ENCODE results near the gene INPP5E.

The INPP5E gene

DNA sequence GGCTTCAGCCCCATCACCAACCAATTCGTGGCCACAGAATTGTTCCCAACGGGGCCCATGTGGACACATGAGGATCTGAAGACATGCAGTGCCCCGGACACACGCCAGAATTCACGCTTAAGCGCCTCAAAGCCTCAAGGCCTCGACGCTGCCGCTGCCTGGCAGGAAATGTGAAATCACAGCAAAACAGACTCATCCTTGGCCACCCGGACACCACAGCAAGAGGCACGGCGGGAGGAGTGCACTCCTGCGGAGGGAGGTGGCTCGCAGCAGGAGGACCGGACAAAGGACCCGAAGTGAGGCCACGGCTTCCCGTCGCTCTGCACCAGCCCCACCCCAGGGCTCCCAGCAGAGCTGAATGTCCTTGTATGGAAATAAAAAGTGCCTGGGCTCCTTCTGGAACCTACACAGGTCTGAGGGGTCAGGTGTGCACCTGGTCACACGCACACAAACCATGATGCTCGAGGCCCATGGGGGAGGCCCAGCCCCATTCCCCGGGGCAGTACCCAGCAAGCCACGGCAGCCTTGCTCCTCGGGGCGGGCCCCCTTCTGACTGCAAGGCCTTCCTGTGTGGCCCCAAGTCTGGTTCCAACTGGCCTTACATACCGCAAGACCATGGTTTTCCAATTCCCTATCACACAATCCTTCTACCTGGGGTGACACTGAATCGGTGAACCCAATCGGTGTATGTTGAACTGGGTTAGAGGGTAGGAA is 33.2 kb upstream of the INPP5E start:
- no peak for DNase-seq (ENCODE audit: low spot score)

DNA sequence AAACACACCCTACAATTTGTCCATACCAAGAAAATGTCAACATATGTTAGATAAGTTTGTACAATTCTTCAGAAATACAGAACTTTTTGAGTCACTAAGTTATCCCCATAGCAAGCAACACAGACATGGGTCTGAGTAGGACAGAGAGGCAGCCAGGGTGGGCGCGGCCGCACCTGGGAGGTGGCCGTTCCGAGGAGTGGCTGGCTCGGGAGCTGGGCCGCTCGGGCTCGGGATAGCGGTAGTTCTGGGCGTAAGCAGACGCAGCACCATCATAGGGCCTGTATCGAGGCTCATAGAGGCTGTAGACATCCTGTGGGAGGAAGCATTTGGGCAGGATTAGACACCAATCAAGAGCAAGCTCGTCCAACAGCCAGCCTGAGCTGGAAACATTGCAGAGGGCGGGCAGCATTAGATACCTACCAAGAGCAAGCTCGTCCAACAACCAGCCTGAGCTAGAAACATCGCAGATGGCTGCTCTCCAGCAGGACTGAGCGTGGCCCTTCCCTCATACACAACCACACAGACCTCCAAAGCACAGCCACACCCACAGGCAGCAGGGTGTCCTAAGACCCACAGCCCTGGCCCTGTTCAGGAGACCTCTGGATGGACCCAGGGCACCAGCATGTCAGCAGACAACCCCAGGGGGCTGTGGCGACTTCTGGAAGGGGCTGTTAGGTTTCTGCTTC is 32.3 kb upstream of the INPP5E start:
- no peak for DNase-seq (ENCODE audit: low spot score)

GRCh38 chr9:136470792-136471469 is 31.3 kb upstream of the INPP5E start:
- DNase-seq (ENCODE audit: low spot score): no peak

- DNase-seq (ENCODE audit: low spot score): no peak
These were observed 30.7 kb upstream of the INPP5E start for GRCh38 chr9:136470356-136470755.

DNA sequence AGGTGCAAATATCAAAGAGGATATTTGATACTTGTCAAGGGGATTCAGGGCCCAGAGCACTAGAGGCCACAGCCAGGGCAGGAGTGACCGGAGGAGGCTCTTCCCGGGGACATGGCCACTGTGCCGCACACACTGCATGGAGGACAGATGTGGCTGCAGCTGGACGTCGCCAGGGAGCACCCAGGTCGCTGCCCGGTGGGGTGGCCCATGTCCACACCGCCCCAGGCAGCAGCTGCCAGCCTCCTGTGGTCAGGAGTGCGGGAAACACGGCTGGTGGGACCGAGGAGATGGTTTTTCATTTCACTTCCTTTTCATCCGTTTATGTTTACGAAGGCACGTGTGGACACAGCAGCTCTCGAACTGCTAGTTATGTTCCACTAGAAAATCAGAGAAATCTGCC is 28.1 kb upstream of the INPP5E start:
- DNase-seq (ENCODE audit: low spot score): no peak

DNA sequence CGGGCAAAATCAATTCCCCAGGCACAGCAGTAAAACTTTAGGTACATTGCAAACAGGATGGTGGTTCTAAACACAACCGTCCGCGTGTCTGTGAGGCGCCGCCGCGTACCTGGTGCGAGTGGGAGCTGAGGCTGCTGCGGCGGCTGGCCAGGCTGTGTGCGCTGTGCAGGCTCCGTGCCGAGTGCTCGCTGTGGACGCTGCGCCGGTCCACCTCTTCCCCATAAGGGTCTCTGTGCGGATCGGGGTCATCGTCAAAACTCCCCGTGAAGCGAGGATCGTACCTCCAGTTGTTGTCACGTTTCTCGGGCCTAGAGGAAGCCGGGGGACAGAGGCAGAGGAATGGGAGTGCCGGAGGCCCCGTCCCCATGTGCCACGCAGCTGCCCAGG is 26.5 kb upstream of the INPP5E start:
- DNase-seq (ENCODE audit: low spot score): no peak

DNA sequence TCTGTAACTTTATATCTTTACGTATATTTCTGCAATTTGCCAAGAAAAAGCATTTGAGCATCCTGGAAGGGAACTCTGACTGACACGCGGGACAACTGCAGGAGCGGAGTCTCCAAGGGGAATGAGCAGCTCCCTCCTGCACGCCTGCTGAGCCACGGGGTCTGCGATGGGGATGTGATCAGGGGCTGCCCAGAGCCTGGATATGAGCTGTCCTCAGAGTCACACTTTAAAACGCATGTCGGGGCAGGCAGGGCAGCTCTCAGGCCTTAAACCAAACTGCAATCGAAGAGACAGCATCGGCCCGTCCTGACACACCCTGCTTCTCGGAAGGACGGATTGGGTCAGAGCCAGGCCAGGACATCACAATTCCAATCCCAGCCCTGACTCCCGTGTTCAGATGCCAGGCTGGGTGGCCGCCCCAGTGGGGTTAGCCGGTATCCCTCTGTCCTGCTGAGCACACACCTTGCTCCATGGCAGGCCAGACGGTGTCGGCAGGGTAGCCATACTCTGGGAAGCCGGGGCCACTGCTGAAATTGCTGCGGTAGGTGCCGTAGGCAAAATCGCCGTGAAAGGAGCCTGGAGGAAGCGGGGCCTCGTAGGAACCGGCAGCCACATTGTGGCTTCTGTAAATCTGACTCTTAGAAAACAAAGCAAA is 26.0 kb upstream of the INPP5E start:
- no peak for DNase-seq (ENCODE audit: low spot score)

DNA sequence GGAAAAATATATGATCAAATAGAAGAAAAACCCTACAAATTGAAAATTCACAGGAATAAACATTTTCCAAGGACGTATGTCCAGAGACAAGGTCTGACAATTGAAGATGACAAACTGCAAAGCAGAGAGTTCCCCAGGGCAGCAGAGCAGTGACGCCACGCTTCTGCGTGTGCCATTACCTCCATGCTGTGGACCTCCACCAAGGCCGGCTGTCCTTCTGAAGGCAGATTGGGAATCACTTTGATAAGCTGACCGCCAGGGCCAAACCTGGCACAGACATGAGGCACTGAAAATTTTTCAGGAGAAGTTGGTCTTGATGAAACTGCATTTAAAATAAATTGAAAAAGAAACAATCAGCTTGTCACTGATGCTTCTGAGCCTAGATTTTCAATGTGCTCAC is 24.6 kb upstream of the INPP5E start:
- DNase-seq (ENCODE audit: low spot score): no peak

DNA sequence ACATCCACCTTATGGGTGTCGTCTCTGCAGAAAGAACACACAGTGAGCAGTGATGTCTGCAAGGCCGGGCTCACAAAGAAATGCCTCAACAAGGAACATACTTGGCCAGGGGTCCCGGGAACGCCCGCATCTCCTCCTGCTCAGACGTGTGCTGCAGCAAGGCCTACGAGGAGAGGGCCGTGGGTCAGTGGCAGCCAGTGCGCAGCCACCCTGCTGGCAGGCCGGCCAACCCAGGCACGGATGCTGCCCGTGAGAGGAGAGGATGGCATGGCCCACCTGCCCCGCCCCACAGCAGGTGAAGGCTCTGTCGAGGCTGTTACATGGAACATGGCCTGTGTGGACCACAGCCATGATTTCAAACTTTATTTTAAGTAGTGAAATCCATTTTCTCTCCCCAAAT is 23.9 kb upstream of the INPP5E start:
- no peak for DNase-seq (ENCODE audit: low spot score)

- no peak for DNase-seq (ENCODE audit: low spot score)
These were observed 23.0 kb upstream of the INPP5E start for GRCh38 chr9:136462664-136463063.

DNA sequence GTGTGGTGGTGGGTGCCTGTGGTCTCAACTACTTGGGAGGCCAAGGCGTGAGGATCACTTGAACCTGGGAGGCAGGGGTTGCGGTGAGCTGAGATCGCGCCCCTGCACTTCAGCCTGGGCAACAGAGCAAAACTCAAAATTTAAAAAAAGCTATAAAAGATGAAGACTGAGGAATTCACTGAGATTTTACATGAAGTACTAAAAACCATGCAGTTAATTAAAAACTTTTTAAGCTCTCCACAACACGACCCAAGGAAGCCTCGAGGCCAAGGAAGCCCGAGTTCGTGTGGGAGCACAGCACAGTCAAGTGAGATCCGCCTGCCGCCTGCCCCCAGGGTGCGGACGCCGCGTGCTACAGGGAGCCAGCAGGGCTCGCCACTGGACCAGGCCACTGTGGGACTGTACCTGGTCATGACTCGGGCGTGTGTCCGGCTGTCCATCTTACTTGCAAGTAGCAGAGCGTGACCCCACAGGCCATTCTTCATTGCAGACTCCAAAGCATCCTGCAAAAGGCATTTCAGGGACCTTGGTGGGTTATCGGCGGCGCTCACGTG is 21.2 kb upstream of the INPP5E start:
- DNase-seq (ENCODE audit: low spot score): no peak

DNA sequence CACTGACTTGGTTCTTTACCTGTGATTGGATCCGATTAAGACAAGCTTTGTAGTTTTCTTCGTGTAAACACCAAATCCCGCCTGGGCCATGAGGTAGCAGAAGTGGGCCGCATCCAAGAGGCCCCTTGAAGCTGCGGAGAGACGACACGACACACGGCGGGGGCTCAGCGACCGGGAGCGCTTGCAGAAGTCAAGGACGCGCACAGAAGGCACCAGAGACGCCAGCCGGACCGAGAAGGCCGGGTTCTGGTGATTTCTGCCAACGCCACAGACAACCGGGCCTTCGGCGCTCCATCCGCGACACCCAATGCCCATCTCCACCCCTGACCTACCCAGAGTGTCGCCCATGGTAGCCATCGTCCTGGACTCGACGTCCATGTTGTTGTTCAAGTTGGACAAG is 19.8 kb upstream of the INPP5E start:
- no peak for DNase-seq (ENCODE audit: low spot score)

GRCh38 chr9:136457326-136457725 is 17.7 kb upstream of the INPP5E start:
- no peak for DNase-seq (ENCODE audit: low spot score)

DNA sequence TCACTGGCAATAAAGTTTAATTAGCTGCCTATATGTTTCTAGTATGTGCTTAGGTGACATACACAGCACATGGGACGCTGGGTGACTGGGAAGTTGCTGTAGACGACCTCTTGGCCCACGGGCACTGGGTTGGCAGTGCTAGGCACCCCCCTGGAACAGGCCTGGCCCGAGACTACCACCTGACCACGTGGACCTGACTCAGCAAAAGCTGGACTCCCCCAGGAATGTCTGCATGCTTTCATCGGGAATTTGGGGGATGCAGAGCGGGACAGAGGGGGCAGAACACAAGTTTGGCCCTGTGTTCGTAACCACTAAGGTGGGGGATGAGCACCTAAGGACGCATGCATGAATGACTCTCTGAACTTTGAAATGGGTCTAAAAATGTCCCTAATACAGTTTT is 16.6 kb upstream of the INPP5E start:
- no peak for DNase-seq (ENCODE audit: low spot score)

GRCh38 chr9:136455043-136456002 is 15.7 kb upstream of the INPP5E start:
- DNase-seq (ENCODE audit: low spot score): no peak

- DNase-seq (ENCODE audit: low spot score): no peak
These were observed 14.6 kb upstream of the INPP5E start for GRCh38 chr9:136454026-136454796.

GRCh38 chr9:136453326-136453725 is 13.7 kb upstream of the INPP5E start:
- no peak for DNase-seq (ENCODE audit: low spot score)

DNA sequence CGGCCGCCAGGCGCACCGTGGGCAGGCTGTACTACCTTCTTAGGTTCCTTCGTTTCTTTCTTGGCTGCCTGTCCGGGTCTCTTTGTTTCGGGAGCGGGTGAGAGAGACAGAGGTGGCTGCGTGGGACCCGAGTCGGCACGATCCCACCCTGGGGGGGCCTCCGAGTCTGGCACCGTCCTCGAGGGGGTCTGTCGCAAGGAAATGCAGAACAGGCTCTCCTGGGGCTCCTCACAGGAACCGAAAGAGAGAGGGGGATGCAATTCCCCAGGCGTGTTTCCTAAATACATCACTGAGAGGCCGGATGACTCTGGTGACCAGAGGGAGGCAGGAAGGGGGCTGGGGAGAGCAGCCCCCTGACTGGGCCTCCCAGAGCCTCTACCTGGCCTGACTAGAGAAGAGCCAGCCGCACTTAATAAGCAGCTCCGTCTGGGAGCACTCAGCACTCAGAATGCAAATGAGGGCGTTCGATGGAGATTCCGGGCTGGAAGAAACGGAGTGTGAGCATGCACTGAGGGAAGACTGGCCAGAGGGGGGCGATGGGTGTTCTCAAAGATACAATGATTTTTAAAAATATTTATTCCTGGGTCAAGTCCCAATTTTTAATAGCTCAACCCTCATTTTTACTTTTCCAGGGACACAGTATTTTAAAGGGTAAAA is 11.7 kb upstream of the INPP5E start:
- no peak for DNase-seq (ENCODE audit: low spot score)

DNA sequence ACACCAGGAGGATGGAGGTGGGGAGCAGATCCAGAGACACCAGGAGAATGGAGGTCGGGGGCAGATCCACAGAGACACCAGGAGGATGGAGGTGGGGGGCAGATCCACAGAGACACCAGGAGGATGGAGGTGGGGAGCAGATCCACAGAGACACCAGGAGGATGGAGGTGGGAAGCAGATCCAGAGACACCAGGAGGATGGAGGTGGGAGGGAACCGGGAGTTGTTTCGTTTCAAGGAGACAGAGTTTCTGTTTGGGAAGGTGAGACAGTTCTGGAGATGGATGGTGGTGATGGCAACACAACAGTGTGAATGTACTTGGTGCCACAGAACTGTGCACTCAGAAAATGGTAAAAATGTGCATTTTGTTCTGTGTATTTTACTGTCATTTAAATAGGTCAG is 9.0 kb upstream of the INPP5E start:
- DNase-seq (ENCODE audit: low spot score): peak; percentile 55

GRCh38 chr9:136447173-136447778 is 7.6 kb upstream of the INPP5E start:
- no peak for DNase-seq (ENCODE audit: low spot score)

All from putamen (tissue), 1 donor.